OCI-LY3 (cell line): ENCODE measurements around the gene FAHD1.

Experiments
- H2AFZ ChIP-seq: fragments of 200-600, 300-600 bp; shearing (Covaris generic); 2 replicates; pipeline ENCODE4 v1.6.0; 2014; ENCODE audit warnings: antibody characterized with exemption, low read depth, low read length
- H3K27ac ChIP-seq: fragments of 200-600, 300-600 bp; sonication (generic); 2 replicates; pipeline ENCODE4 v1.5.1; 2014; ENCODE audit warnings: mild to moderate bottlenecking, low read length, moderate library complexity, mixed read lengths
- H3K27me3 ChIP-seq: fragments of 200-600, 300-600 bp; sonication (generic); 2 replicates; pipeline ENCODE4 v1.6.1; 2014; ENCODE audit warnings: low read depth, low read length, mixed read lengths
- H3K36me3 ChIP-seq: fragments of 200-600, 300-600 bp; sonication (generic); replicated peaks from 2 replicates; pipeline ENCODE3; 2014; ENCODE audit warnings: low read depth, low read length, mixed read lengths
- H3K4me1 ChIP-seq: fragments of 300-600, 200-600 bp; sonication (generic); 2 replicates; pipeline ENCODE4 v1.6.1; 2014; ENCODE audit warnings: low read length, mixed read lengths
- H3K4me2 ChIP-seq: fragments of 200-600, 300-600 bp; sonication (generic); 2 replicates; pipeline ENCODE4 v1.6.1; 2014; ENCODE audit warnings: low read length, mixed read lengths
- H3K4me3 ChIP-seq: fragments of 300-600, 200-600 bp; sonication (generic); 2 replicates; pipeline ENCODE4 v1.5.1; 2014; ENCODE audit warnings: antibody characterized with exemption, mild to moderate bottlenecking, low read length, moderate library complexity
- H3K79me2 ChIP-seq: fragments of 300-600, 200-600 bp; shearing (Covaris generic); 2 replicates; pipeline ENCODE4 v1.6.1; 2014; ENCODE audit warnings: mild to moderate bottlenecking, low read length, mixed read lengths
- H3K9ac ChIP-seq: fragments of 300-600, 200-600 bp; shearing (Covaris generic); 2 replicates; pipeline ENCODE4 v1.6.0; 2014; ENCODE audit warnings: mild to moderate bottlenecking, low read length, moderate library complexity
- H3K9me3 ChIP-seq: fragments of 200-600, 300-600 bp; shearing (Covaris generic); 2 replicates; pipeline ENCODE4 v1.6.1; 2014; ENCODE audit warnings: low read length, mixed read lengths; ENCODE audit not compliant: insufficient read depth
- H4K20me1 ChIP-seq: fragments of 200-600, 300-600 bp; sonication (generic); 2 replicates; pipeline ENCODE4 v1.6.1; 2016; ENCODE audit warnings: low read length, mixed read lengths; ENCODE audit not compliant: insufficient read depth
- EZH2phosphoT487 ChIP-seq: fragments of 200-600 bp; shearing (Covaris generic); IDR thresholded peaks from 2 replicates; pipeline ENCODE4 v1.6.1; 2018; ENCODE audit warnings: antibody characterized with exemption, mixed run types, low read depth
- TF ChIP-seq, protein P1 (sequence below): fragments of 200-600, 300-600 bp; sonication (generic); IDR thresholded peaks from 2 replicates; pipeline ENCODE4 v1.5.1; 2014; ENCODE audit warnings: antibody characterized with exemption, low read length, low read depth

Gene FAHD1

DNA sequence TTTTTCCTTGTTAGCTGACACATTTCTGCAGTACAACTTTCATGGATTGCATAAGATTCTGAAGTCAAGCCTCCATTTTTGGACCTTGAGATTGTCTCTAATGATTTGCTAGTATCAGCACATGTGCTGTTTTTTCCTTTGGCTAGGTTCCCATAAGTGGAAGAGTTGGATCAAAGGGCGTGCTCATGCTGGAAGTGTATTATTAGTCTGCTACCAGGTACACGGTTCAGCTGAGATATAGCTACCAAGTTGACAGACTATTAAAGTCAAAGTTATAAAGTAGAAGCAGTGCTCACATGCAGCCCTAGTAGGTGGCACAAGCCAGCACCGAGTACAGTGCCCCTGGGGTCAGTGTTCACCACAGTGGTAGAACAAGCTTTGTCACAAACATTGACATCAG, 3.2 kb downstream of the FAHD1 start:
- no peak overlapping the region for H3K4me3 ChIP-seq
- H3K4me1 ChIP-seq, result peaks cover 15% of the 10 kb centered on the region
- H4K20me1 ChIP-seq, result no peaks in the 10 kb centered on the region
- no peak overlapping the region for H2AFZ ChIP-seq
- peaks cover 3% of the 10 kb centered on the region for H3K36me3 ChIP-seq
- TF ChIP-seq EZH2phosphoT487, result no peak
- TF ChIP-seq, protein P1, sequence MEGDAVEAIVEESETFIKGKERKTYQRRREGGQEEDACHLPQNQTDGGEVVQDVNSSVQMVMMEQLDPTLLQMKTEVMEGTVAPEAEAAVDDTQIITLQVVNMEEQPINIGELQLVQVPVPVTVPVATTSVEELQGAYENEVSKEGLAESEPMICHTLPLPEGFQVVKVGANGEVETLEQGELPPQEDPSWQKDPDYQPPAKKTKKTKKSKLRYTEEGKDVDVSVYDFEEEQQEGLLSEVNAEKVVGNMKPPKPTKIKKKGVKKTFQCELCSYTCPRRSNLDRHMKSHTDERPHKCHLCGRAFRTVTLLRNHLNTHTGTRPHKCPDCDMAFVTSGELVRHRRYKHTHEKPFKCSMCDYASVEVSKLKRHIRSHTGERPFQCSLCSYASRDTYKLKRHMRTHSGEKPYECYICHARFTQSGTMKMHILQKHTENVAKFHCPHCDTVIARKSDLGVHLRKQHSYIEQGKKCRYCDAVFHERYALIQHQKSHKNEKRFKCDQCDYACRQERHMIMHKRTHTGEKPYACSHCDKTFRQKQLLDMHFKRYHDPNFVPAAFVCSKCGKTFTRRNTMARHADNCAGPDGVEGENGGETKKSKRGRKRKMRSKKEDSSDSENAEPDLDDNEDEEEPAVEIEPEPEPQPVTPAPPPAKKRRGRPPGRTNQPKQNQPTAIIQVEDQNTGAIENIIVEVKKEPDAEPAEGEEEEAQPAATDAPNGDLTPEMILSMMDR, result no peak
- H3K27me3 ChIP-seq, result no peaks in the 10 kb centered on the region
- no peak overlapping the region for H3K9ac ChIP-seq
- peaks cover 34% of the 10 kb centered on the region for H3K79me2 ChIP-seq
- H3K9me3 ChIP-seq, result no peaks in the 10 kb centered on the region
- H3K4me2 ChIP-seq, result no peak overlapping the region
- no peak overlapping the region for H3K27ac ChIP-seq

DNA sequence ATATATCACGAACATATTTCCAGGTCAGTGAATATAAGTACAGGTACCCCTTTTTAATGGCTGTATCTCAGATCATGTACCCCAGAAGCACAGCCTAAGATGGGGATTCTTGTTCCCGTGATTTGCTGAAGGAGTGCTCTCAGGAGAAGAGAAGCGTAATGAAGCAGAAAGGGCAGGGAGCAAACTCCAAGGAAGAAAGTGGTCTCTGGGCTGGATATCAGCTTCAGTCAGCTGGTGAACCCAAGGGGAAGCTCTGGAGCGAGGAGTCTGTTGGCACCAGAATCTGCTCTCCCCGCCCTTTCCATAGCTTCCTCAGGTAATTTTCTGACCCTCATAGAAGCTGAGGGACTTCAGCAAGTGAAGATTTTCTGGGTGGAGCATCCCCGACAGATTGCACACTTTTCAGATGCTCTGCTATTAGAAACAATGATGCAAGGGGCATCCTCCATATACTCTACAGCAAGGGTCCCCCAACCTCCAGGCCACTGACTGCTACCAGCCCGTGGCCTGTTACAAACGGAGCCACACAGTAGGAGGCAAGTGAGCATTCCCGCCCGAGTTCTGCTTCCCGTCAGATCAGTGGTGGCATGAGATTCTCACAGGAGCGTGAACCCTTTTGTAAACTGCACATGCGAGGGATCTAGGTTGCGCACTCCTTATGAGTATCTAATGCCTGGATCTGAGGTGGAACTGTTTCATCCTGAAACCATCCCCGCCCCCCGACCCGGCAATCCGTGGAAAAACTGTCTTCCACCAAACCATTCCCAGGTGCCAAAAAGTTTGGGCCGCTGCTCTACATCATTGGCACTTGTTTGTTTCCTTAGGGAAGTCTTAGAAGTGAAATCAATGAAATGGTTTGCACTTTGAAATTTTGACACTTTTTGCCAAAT, 4.4 kb downstream of the FAHD1 start:
- Histone ChIP-seq H3K4me2 (no peak overlapping the region), H3K4me3 (no peak overlapping the region), H3K4me1 (peaks cover 8% of the 10 kb centered on the region), H3K27ac (no peak overlapping the region), H3K9me3 (no peaks in the 10 kb centered on the region), H3K36me3 (peaks cover 3% of the 10 kb centered on the region), H2AFZ (no peak overlapping the region), H3K79me2 (peaks cover 25% of the 10 kb centered on the region), H3K9ac (no peak overlapping the region), H4K20me1 (no peaks in the 10 kb centered on the region), H3K27me3 (no peaks in the 10 kb centered on the region)
- no peak for TF ChIP-seq EZH2phosphoT487
- TF ChIP-seq, protein P1, result no peak

DNA sequence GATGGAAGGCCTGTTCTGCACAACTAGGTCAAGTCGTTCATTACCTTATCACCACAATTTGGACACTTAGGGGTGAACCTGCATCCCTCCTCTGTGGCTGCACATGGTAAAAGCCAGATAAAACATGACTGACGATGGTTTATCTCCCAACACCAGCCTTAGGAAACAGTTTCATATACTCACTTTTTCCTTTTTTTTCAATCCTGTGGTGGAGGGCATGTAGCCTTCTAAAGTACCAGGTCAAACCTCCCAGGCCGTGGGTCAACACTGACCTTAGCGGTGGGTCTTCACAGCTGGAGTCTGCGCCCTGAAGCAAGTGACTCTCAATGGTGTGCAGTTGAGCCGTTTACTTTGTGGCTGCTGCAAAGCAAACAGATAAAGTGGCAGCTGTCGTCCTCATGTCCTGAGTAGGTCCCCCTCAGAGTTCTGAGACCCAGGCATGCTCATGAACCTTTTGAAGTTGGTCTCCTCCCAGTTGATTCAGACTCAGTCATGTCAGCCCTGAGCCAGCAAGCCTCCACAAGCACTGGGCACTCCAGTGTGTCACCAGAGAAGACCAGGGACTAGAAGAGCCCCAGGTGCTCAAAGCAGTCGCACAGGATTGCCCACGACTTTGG, 5.9 kb downstream of the FAHD1 start:
- Histone ChIP-seq H3K4me1 (peaks cover 4% of the 10 kb centered on the region; the same call in 1 of the 2 replicates), H3K27ac (no peak overlapping the region), H3K27me3 (no peaks in the 10 kb centered on the region), H3K9me3 (no peaks in the 10 kb centered on the region), H3K4me3 (no peak overlapping the region), H3K79me2 (peaks cover 16% of the 10 kb centered on the region), H3K9ac (no peak overlapping the region), H3K4me2 (no peak overlapping the region), H4K20me1 (no peaks in the 10 kb centered on the region), H2AFZ (no peak overlapping the region), H3K36me3 (peaks cover 3% of the 10 kb centered on the region)
- TF ChIP-seq, protein P1, result no peak
- no peak for TF ChIP-seq EZH2phosphoT487

DNA sequence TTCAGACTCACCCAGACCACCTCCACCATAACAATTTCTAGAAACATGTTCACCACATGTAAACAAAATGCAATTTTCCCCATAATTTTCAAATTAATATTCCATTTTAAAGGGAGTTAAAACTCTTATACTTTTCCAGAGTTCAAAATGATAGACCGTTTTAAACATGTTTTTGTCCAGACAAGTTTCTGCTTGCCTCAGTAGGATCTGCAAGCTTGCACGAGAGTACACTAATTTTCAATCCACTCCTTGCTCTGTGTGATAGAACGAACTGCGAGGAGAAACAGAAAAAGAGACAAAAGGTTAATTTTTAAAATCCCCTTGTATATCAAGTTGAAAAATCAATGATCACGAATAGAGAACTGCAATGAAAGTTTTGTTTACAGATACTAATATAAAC, 7.1 kb downstream of the FAHD1 start:
- no peaks in the 10 kb centered on the region for H4K20me1 ChIP-seq

More for the DNA sequence above, 7.1 kb downstream of the FAHD1 start:
- no peaks in the 10 kb centered on the region for H3K9me3 ChIP-seq
- no peak overlapping the region for H3K4me3 ChIP-seq
- peaks cover 3% of the 10 kb centered on the region for H3K36me3 ChIP-seq
- H3K27me3 ChIP-seq, result no peaks in the 10 kb centered on the region
- H3K4me1 ChIP-seq, result no peaks in the 10 kb centered on the region
- no peak overlapping the region for H2AFZ ChIP-seq
- TF ChIP-seq EZH2phosphoT487, result no peak
- TF ChIP-seq, protein P1, result no peak
- no peak overlapping the region for H3K4me2 ChIP-seq
- no peak overlapping the region for H3K27ac ChIP-seq
- H3K79me2 ChIP-seq, result peaks cover 7% of the 10 kb centered on the region; the same call in 1 of the 2 replicates
- H3K9ac ChIP-seq, result no peak overlapping the region
